Body of pancreas (tissue), 4 donors: ENCODE results near the gene CNTLN.

Experiments
- POLR2A ChIP-seq, 3 donors: fragments of 450-650 bp; IDR thresholded peaks; one replicate each; pipeline ENCODE4 v1.6.1; 2016; ENCODE audit warnings: antibody characterized with exemption in 3 of 3, mild to moderate bottlenecking in 2 of 3
- TF ChIP-seq, protein P1 (sequence below), 7 experiments: fragments of 450-650 bp in 4 of 7; fragments of 200-600 bp in 3 of 7; sonication (generic) in 3 of 7; IDR thresholded peaks; one replicate each; pipeline ENCODE4 v1.5.1; 2016 to 2019; ENCODE audit warnings: antibody characterized with exemption in 7 of 7

DNA sequence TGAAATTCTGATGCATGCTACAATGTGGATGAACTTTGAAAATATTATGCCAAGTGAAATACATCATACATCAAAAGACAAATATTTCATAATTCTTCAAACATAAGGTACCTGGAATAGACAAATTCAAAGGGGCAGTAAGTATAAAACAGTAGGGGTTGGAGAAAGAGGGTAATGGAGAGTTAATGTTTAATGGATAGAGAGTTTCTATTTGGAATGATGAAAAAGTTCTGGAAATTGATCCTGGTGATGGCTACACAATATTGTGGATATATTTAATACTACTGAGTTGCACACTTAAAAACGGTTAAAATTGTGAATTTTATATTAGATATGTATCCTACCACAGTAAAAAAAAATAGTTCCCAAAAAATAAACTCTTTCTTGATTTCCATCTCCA is 14.6 kb upstream of the CNTLN start:
- TF ChIP-seq, protein P1, sequence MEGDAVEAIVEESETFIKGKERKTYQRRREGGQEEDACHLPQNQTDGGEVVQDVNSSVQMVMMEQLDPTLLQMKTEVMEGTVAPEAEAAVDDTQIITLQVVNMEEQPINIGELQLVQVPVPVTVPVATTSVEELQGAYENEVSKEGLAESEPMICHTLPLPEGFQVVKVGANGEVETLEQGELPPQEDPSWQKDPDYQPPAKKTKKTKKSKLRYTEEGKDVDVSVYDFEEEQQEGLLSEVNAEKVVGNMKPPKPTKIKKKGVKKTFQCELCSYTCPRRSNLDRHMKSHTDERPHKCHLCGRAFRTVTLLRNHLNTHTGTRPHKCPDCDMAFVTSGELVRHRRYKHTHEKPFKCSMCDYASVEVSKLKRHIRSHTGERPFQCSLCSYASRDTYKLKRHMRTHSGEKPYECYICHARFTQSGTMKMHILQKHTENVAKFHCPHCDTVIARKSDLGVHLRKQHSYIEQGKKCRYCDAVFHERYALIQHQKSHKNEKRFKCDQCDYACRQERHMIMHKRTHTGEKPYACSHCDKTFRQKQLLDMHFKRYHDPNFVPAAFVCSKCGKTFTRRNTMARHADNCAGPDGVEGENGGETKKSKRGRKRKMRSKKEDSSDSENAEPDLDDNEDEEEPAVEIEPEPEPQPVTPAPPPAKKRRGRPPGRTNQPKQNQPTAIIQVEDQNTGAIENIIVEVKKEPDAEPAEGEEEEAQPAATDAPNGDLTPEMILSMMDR (IDR thresholded peaks at IDR 0.05): no peak
- no peak for TF ChIP-seq POLR2A (IDR thresholded peaks at IDR 0.05)
